Measurements from ENCODE around the gene PYGM.

PYGM gene

GRCh38 chr11:64790205-64791095, 30.7 kb upstream of the PYGM start:
- no peak for DNase-seq

DNA sequence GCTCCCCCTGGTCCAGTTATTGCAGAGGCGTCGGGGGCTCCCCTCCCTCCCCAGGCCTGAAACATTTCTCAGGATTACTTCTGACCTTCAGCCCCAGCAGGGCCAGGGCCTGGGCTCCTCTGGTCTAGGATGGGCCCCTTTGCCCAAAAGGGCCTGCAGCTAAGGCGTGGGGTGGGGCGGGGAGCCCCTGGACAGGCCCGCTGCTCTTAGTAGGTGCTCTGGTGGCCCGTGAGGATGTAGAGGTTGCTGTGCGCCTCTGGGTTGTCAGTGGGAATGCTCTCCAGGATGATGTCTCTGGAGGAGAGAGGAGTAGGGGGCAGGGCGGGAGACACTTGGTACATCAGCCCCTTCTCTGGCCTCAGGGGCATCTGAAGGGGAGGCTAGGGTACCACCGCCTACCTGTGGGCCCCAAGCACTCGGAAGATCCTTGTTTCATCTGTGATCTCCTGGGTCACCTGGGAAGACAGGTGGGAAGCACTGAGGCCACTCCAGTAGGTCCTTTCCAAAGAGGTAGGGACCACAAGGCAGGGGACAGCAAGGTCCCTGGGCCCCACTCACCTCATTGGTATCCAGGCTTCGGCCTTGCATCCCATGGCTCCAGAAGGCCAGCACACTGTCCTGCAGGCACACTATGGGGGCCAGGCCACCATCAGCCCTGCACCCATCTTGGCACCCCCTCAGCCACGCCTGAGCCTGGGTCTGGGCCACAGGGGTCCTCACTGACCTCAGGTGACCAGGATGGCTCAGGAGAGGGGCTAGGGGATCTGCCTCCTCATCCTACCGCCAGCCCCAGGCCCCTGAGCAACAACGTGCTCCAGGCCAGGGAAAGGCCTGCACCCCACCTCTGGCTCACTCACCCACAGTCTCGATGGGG, 29.8 kb upstream of the PYGM start:
- no peak for DNase-seq

DNA sequence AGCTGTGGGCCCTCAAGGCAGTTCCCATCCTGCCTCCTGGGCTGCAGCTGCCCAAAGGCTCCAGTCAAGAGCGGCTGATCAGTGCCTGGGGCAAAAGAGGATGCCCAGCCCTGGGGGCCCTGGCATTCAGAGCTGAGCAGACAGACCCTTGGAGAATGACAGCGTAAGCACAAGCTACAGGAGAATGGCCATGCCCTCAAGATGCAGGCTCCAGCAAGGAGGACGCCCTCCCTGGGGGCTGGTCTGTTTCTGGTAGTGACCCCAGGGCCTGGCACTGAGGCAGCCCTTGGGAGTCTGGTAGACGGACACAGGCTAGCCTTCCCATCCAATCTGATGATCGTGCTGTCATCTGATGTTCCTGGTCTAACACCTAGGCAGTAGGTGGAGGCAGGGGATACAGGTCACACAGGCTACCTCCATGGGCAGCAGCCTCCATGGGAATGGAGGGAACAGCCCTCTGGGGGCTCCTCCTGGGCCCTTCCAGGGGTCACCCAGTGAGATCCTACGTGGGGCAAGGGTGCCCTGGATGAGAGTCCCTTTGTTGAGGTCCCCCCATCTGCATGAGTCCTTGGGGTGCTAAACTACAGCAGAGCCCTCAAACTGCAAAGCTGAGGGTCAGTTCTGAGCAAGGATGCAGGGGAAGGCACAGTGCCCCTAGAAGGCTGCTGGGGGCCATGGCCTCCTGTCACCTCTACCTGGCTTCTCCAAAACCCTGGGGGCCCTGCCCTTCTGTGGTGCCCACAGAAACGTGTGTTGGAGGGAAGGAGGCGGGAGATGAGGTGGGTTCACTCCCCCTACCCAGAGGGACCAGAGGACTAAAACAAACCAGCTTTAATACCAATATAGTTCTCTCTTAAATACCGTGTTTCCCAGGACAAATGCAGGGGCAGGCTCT, 28.8 kb upstream of the PYGM start:
- DNase-seq: no peak

- DNase-seq: no peak
Measured at GRCh38 chr11:64787526-64788320, 27.9 kb upstream of the PYGM start.

GRCh38 chr11:64786308-64786707, 26.5 kb upstream of the PYGM start:
- no peak for DNase-seq

- no peak for DNase-seq
Measured at GRCh38 chr11:64784813-64785581, 25.2 kb upstream of the PYGM start.

DNA sequence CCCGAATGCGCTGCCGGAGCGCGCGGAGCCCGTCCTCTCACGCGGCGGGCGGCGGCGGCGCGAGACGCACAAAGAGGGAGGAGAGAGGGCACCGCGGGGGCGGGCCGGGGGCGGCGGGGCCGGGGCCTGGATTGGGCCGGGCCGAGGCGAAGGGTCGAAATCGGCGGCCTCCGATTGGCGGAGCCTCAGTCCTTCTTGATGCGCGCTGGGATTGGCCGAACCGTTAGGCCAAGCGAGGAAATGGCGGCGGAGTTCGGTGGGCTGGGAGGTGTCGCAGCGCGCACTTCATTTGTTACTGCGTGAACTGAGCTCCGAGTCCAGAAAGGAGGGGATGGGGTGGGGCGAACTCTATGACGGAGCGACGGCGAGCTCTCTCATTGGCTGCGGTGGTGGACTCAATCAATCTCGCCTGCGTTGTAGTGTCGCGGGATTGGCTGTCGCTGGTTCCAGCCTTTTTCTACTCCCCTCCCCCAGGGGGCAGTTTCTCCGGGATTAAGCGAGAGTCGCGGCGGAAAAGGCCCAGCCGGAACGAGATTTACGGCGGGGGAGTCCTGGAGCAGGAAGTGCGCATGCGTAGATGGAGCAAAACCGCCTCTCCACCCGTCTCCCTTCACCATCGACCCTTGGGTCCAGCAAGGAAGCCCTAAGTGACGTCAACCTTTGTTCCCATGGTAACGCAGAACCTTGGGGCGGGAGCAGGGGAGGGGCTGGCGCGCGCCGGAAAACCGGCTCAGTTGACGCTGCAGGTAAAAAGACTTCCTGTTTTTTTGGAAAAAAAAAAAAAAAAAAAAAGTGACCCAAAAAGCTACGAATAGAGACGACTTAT, 18.9 kb upstream of the PYGM start, which contains the start of gene SF1:
Gene SF1, minus strand, starts transcription at position 70 of the 826 bp plus-strand sequence. CDS start 150 bp downstream, outside the sequence.
- peak; percentile 99 for DNase-seq

GRCh38 chr11:64778223-64778472, 18.4 kb upstream of the PYGM start:
- DNase-seq: no peak

DNA sequence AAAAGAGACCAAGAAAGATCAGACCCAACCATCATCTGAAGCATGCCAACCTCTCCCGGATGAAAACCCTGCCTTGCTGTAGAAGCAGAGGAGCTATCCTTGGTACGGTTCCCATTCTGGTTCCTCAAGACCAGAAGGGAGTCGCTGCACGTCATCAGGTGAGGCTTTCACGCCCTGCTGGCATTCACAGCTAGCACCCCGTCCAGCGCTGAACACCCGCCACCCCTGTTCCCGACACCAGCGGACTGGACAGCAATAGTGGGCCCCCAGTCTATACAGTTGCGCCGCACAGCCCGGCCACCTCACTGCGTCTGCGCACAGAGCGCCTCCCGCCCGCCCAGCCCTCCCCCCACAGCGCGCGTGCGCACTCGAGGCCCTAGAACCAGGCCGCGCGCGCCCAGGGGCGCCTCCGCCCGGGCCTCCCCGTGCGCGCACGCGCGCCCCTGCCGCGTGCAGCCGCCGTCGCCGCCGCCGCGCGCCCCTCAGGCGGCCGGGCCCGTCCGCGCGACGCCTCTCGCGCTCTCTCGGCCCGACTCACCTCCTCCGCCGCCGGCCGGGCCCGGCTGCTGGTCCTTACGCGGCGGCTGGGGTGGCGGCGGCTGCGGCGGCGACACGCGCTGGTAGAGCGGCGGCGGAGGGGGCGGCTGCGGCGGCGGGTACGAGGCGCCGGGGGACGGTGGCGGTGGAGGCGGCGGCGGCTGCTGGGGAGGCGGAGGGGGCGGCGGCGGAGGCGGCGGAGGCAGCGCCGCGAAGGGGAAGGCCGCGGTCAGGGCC, 17.9 kb upstream of the PYGM start:
- no peak for DNase-seq

- DNase-seq: no peak
Measured at GRCh38 chr11:64776875-64777274, 17.1 kb upstream of the PYGM start.

DNA sequence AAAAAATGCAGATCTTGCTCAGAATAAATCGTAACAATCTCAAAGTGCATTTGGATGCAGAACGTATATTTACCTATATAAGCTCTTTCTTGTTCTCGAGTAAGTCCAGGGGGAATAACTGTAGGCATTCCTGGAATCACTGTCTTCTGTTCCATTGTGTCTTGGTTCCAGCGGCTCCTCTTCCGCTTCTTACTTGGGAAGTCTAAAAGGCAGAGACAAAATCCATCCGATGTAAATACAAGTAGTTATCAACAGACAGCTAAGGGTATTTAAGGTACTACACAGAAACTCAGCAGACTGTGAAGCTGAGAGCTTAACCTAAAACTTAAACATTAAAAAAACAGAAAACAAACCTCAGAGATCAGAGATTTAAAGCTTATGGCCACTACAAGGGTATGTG, 16.7 kb upstream of the PYGM start:
- DNase-seq: no peak

GRCh38 chr11:64774144-64774543, 14.4 kb upstream of the PYGM start:
- DNase-seq: no peak

GRCh38 chr11:64772303-64773018, 12.7 kb upstream of the PYGM start:
- no peak for DNase-seq

- no peak for DNase-seq
Measured at GRCh38 chr11:64771861-64772260, 12.1 kb upstream of the PYGM start.

- DNase-seq: no peak
Measured at GRCh38 chr11:64770120-64770519, 10.3 kb upstream of the PYGM start.

- DNase-seq: no peak
Measured at GRCh38 chr11:64769283-64769682, 9.5 kb upstream of the PYGM start.

GRCh38 chr11:64768300-64768694, 8.5 kb upstream of the PYGM start:
- no peak for DNase-seq

GRCh38 chr11:64767344-64768299, 7.8 kb upstream of the PYGM start:
- DNase-seq: no peak
